NCI-H526 treated with DMSO at 0.1 percent for 48 hours (cell line): ENCODE results near the gene PTBP1.

ENCODE experiments used
- DNase-seq: peaks from one replicate; lab custom pipeline; 2025; lab: John Stamatoyannopoulos, UW

Gene PTBP1

GRCh38 chr19:797528-798414 is 519 bp downstream of the PTBP1 start:
- DNase-seq, result peak; percentile 35

- DNase-seq, result no peak
Measured at GRCh38 chr19:798415-799075, 1.3 kb downstream of the PTBP1 start.

GRCh38 chr19:799076-799881 is 2.0 kb downstream of the PTBP1 start:
- no peak for DNase-seq

- peak; percentile 29 for DNase-seq
Measured at GRCh38 chr19:800360-801029, 3.2 kb downstream of the PTBP1 start.

- DNase-seq, result no peak
Measured at GRCh38 chr19:801030-801860, 4.0 kb downstream of the PTBP1 start.

GRCh38 chr19:801861-802497 is 4.7 kb downstream of the PTBP1 start:
- no peak for DNase-seq

- no peak for DNase-seq
Measured at GRCh38 chr19:802498-803098, 5.3 kb downstream of the PTBP1 start.

- DNase-seq, result no peak
Measured at GRCh38 chr19:803099-803561, 5.9 kb downstream of the PTBP1 start.

GRCh38 chr19:803686-804418 is 6.6 kb downstream of the PTBP1 start:
- no peak for DNase-seq

- no peak for DNase-seq
Measured at GRCh38 chr19:804419-805165, 7.3 kb downstream of the PTBP1 start.

GRCh38 chr19:805166-805551 is 7.9 kb downstream of the PTBP1 start:
- no peak for DNase-seq

GRCh38 chr19:805600-806550 is 8.6 kb downstream of the PTBP1 start:
- no peak for DNase-seq

- no peak for DNase-seq
Measured at GRCh38 chr19:806815-807421, 9.7 kb downstream of the PTBP1 start.

- DNase-seq, result no peak
Measured at GRCh38 chr19:807627-808422, 10.6 kb downstream of the PTBP1 start.

- DNase-seq, result no peak
Measured at GRCh38 chr19:808423-808775, 11.1 kb downstream of the PTBP1 start.
